ENCODE measurements around the gene DENND1C. TPM values are rescaled to one million over a fixed set of nuclear protein-coding genes. Genes with fewer than 3 reads are reported as not detected.

Gene DENND1C
- total RNA-seq, 4 donors from 2014 or later: 1.1 to 8.1 (median 2.5) TPM

DNA sequence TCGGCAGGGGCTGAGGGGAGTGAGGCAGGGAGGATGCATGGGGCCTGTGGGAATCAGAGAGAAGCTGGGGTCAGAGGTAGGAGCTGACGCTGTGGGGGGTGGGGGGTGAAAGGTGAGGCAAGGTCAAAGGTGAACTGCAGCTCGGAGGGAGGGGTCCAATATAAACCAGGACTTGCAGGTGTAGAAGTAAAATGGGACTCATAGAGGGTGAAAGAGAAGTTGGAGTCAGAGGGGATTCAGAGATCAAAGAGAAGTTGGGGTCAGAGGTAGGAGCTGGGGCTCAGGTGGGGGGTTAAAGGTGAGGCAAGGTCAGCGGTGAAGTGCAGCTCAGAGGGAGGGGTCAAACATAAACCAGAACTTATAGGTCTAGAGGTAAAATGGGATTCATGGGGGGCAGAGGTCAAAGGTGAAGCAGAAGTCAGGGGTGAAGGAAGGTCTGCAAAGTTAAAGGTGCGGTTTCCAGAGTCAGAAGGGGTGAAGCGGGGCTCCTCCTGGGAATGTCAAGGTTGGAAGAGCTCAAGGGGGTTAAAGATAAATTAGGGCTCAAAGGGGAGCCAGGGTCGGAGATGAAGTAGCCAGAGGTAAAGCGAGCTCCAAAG, 12.9 kb upstream of the DENND1C start:
- no peak overlapping the region for H3K27ac ChIP-seq
- peaks cover 0 to 22% (median 0%) of the 10 kb centered on the region in 3 donors for H3K36me3 ChIP-seq
- TF ChIP-seq EP300 (IDR thresholded peaks at IDR 0.05) (no peak), POLR2A (IDR thresholded peaks at IDR 0.05) (no peak)
- TF ChIP-seq, protein P1, sequence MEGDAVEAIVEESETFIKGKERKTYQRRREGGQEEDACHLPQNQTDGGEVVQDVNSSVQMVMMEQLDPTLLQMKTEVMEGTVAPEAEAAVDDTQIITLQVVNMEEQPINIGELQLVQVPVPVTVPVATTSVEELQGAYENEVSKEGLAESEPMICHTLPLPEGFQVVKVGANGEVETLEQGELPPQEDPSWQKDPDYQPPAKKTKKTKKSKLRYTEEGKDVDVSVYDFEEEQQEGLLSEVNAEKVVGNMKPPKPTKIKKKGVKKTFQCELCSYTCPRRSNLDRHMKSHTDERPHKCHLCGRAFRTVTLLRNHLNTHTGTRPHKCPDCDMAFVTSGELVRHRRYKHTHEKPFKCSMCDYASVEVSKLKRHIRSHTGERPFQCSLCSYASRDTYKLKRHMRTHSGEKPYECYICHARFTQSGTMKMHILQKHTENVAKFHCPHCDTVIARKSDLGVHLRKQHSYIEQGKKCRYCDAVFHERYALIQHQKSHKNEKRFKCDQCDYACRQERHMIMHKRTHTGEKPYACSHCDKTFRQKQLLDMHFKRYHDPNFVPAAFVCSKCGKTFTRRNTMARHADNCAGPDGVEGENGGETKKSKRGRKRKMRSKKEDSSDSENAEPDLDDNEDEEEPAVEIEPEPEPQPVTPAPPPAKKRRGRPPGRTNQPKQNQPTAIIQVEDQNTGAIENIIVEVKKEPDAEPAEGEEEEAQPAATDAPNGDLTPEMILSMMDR (IDR thresholded peaks at IDR 0.05): no peak
- peaks cover 0 to 5% of the 10 kb centered on the region in 2 donors for H3K27me3 ChIP-seq
- no peaks in the 10 kb centered on the region for H3K4me1 ChIP-seq
- 79 to 80% methylated on average over 8 of the region's 8 CpGs for WGBS, 2 donors
- peaks cover 0 to 15% (median 0%) of the 10 kb centered on the region in 4 donors for H3K9me3 ChIP-seq
- DNase-seq (ENCODE audit: low spot score in 2 of 2): no peak
- no peak overlapping the region for H3K4me3 ChIP-seq

DNA sequence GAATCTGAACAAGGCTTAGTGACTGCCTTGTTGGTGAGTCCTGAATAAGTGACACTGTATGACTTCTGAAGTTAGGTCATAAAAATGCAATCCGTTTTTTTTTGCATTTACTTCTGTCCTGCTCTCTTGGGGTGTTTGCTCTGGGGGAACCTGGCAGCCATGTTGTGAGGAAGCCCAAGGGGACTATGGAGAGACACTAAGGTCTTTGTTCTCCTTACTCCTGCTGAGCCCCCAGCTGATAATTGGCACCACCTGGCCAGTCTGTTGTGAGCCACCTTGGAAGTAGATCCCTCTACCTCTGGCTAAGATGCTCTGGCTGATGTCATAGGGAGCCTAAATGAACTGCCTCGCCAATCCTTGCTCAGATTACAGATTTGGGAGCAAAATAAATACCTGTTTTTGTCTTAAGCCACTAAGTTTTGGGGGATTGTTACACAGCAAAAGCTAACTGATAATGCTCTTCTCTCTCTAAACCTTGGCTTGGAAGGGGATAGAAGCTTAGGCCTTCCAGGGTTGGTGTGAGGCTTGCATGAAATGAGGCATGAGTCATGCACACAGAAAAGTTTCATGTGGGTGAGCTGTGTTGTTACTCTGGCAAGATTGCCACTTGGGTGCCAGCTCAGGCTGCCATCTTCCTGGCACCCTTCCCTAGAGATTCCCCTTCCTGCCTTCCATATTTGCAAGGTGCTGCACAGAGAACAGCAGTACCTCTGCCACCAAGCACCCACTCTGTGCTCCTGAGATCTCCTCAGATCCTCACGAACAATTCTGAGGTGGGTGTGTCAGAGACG, 10.4 kb upstream of the DENND1C start:
- H3K4me3 ChIP-seq: no peak overlapping the region
- no peak for DNase-seq (ENCODE audit: low spot score in 2 of 2)
- no peaks in the 10 kb centered on the region for H3K27me3 ChIP-seq
- no peak overlapping the region for H3K27ac ChIP-seq
- TF ChIP-seq EP300 (IDR thresholded peaks at IDR 0.05): no peak
- no peak for TF ChIP-seq POLR2A (IDR thresholded peaks at IDR 0.05)
- TF ChIP-seq, protein P1 (IDR thresholded peaks at IDR 0.05): no peak
- peaks cover 0 to 15% (median 0%) of the 10 kb centered on the region in 3 donors for H3K36me3 ChIP-seq
- peaks cover 0 to 15% (median 0%) of the 10 kb centered on the region in 4 donors for H3K9me3 ChIP-seq
- H3K4me1 ChIP-seq: no peaks in the 10 kb centered on the region
- WGBS, 2 donors: 83 to 88% methylated on average over 4 of the region's 4 CpGs

GRCh38 chr19:6490134-6490533, 8.5 kb upstream of the DENND1C start:
- DNase-seq (ENCODE audit: low spot score in 2 of 2): no peak
- H3K36me3 ChIP-seq: peaks cover 0 to 6% (median 0%) of the 10 kb centered on the region in 3 donors
- H3K4me1 ChIP-seq: no peaks in the 10 kb centered on the region
- TF ChIP-seq, protein P1 (IDR thresholded peaks at IDR 0.05): no peak
- TF ChIP-seq EP300 (IDR thresholded peaks at IDR 0.05): no peak
- no peak for TF ChIP-seq POLR2A (IDR thresholded peaks at IDR 0.05)
- no peak overlapping the region for H3K27ac ChIP-seq
- 53 to 64% methylated on average over 2 of the region's 2 CpGs for WGBS, 2 donors
- H3K9me3 ChIP-seq: peaks cover 0 to 15% (median 0%) of the 10 kb centered on the region in 4 donors
- no peaks in the 10 kb centered on the region for H3K27me3 ChIP-seq
- H3K4me3 ChIP-seq: no peak overlapping the region

DNA sequence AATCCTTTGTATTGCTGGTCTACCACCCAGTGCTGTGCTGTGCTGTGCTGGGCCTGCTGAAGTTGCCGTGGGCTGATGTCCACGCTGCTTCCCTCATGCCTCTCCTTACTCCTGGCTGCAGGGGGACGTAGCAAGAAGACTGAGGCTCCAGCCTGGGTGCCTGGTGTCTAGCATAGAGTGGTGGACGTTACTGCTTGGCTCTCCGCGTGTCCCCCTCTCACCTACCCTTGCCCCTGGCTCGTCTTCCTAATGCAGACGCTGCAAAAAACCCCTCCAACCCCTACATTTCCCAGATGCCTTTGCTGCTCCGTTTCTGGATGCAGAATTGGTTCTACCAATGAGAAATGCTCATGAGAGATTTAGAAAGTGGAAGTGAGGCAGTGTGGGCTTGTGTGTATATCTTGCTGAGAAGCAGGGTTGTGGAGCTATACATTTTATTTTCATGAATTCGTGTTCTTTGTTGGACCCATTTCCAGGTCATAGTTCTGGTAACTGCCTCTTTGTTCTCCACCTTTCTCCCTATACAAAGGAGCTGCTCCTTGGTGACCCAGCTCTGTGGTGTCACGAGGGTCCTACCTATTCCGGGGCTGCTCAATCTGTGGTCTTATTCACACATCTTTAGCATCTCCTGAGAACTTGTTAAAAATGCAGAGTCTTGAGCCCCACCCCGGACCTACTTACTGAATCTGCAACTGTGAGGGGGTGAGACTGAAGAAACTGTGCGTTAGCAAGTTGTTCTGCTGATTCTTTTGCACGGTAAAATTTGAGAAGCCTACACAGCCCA, 7.9 kb upstream of the DENND1C start:
- TF ChIP-seq, protein P1 (IDR thresholded peaks at IDR 0.05): no peak
- TF ChIP-seq EP300 (IDR thresholded peaks at IDR 0.05) (no peak), POLR2A (IDR thresholded peaks at IDR 0.05) (no peak)
- H3K4me1 ChIP-seq: no peaks in the 10 kb centered on the region
- H3K9me3 ChIP-seq: peaks cover 0 to 15% (median 0%) of the 10 kb centered on the region in 4 donors
- H3K27ac ChIP-seq: no peak overlapping the region
- no peaks in the 10 kb centered on the region for H3K27me3 ChIP-seq
- WGBS, 2 donors: 51 to 56% methylated on average over 15 of the region's 15 CpGs
- H3K4me3 ChIP-seq: peak overlapping the region in 1 of 4 donors; percentile 29
- no peak for DNase-seq (ENCODE audit: low spot score in 2 of 2)
- peaks cover 0 to 5% (median 0%) of the 10 kb centered on the region in 3 donors for H3K36me3 ChIP-seq
